Vagina (tissue), 2 donors: Measurements from ENCODE around the gene ZNF134. TPM values are rescaled to one million over a fixed set of nuclear protein-coding genes. Genes with fewer than 3 reads are reported as not detected.

Source experiments
- DNase-seq, 2 donors: peaks; one replicate each; pipeline ENCODE4 v3.0.0-alpha.2; 2017; ENCODE audit errors: extremely low spot score in 2 of 2
- H3K27ac ChIP-seq: fragments of 200-600 bp; sonication (generic); one replicate; pipeline ENCODE4 v1.5.1; 2019
- H3K27me3 ChIP-seq: fragments of 200-600 bp; sonication (generic); one replicate; pipeline ENCODE4 v1.5.1; 2019
- H3K36me3 ChIP-seq, 2 donors: fragments of 200-600 bp; sonication (generic); one replicate each; pipeline ENCODE4 v1.5.1; 2017 to 2019
- H3K4me1 ChIP-seq: fragments of 200-600 bp; sonication (generic); one replicate; pipeline ENCODE4 v1.5.1; 2019
- H3K4me3 ChIP-seq, 2 donors: fragments of 200-600 bp; sonication (generic); 1 replicate in 1 of 2; 2 replicates in 1 of 2; pipeline ENCODE4 v1.5.1; 2016 to 2019
- H3K9me3 ChIP-seq: fragments of 200-600 bp; sonication (generic); one replicate; pipeline ENCODE4 v1.5.1; 2019
- CTCF ChIP-seq, 3 experiments: fragments of 450-650 bp in 2 of 3; fragments of 200-600 bp in 1 of 3; sonication (generic) in 1 of 3; IDR thresholded peaks; one replicate each; pipeline ENCODE4 v1.5.1; 2017 to 2019; ENCODE audit warnings: antibody characterized with exemption in 3 of 3, mild to moderate bottlenecking in 2 of 3, moderate library complexity in 2 of 3
- POLR2A ChIP-seq, 2 donors: fragments of 450-650 bp; IDR thresholded peaks; one replicate each; pipeline ENCODE4 v1.6.1; 2017; ENCODE audit warnings: antibody characterized with exemption in 2 of 2, mild to moderate bottlenecking in 2 of 2, moderate library complexity in 2 of 2
- POLR2AphosphoS5 ChIP-seq, 2 donors: sonication (generic); formaldehyde crosslinking; IDR thresholded peaks; one replicate each; pipeline ENCODE4 v1.9.0; 2017; ENCODE audit warnings: antibody characterized with exemption in 2 of 2, mild to moderate bottlenecking in 2 of 2, low read depth in 1 of 2; ENCODE audit not compliant: insufficient read depth in 1 of 2
- intact Hi-C: fragments of 100-400 bp; cut with DNase I; formaldehyde crosslinking; loops from one replicate; pipeline ENCODE4 v1.15.1; 2023
- total RNA-seq: library from RNA; depleted of rRNA; stranded (reverse); fragments of >200 nt; gene quantifications from one replicate; pipeline ENCODE4 v1.2.3, GENCODE V29; 2016

The ZNF134 gene
- total RNA-seq, 1 donor from 2014 or later, result 9.1 TPM

GRCh38 chr19:57637379-57637778, 23.3 kb downstream of the ZNF134 start:
- no peak for TF ChIP-seq POLR2A (IDR thresholded peaks at IDR 0.05)
- no peak for TF ChIP-seq POLR2AphosphoS5 (IDR thresholded peaks at IDR 0.05; ENCODE audit: insufficient read depth in 1 of 2, low read depth in 1 of 2)
- no peak for TF ChIP-seq CTCF (IDR thresholded peaks at IDR 0.05)
- H3K36me3 ChIP-seq, result peaks cover 13 to 78% of the 10 kb centered on the region in 2 donors
- intact Hi-C loops, result no loop called here
- H3K4me1 ChIP-seq, result peaks cover 11% of the 10 kb centered on the region
- no peak overlapping the region for H3K4me3 ChIP-seq
- no peak overlapping the region for H3K27ac ChIP-seq
- H3K27me3 ChIP-seq, result no peaks in the 10 kb centered on the region
- no peak for DNase-seq
- peaks cover 54% of the 10 kb centered on the region for H3K9me3 ChIP-seq

DNA sequence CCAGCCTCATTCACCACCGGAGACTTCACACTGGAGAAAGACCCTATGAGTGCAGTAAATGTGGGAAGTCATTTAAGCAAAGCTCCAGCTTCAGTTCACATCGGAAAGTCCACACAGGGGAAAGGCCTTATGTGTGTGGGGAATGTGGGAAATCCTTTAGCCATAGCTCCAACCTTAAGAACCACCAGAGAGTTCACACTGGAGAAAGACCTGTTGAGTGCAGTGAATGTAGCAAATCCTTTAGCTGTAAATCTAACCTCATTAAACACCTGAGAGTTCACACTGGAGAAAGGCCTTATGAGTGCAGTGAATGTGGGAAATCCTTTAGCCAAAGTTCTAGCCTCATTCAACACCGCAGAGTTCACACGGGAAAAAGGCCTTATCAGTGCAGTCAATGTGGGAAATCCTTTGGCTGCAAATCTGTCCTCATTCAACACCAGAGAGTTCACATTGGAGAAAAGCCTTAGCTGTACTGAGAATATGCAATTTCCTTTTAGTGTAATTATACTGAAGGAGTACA, 27.7 kb downstream of the ZNF134 start:
- DNase-seq, result peak in 1 of 2 donors; percentile 13
- TF ChIP-seq POLR2AphosphoS5 (IDR thresholded peaks at IDR 0.05; ENCODE audit: insufficient read depth in 1 of 2, low read depth in 1 of 2), result no peak
- TF ChIP-seq POLR2A (IDR thresholded peaks at IDR 0.05), result no peak
- no peak for TF ChIP-seq CTCF (IDR thresholded peaks at IDR 0.05)
- Histone ChIP-seq H3K27me3 (no peaks in the 10 kb centered on the region), H3K4me1 (no peaks in the 10 kb centered on the region), H3K27ac (no peak overlapping the region), H3K36me3 (peaks cover 13 to 64% of the 10 kb centered on the region in 2 donors), H3K4me3 (no peak overlapping the region), H3K9me3 (peaks cover 61% of the 10 kb centered on the region)
- intact Hi-C loops, result no loop called here

DNA sequence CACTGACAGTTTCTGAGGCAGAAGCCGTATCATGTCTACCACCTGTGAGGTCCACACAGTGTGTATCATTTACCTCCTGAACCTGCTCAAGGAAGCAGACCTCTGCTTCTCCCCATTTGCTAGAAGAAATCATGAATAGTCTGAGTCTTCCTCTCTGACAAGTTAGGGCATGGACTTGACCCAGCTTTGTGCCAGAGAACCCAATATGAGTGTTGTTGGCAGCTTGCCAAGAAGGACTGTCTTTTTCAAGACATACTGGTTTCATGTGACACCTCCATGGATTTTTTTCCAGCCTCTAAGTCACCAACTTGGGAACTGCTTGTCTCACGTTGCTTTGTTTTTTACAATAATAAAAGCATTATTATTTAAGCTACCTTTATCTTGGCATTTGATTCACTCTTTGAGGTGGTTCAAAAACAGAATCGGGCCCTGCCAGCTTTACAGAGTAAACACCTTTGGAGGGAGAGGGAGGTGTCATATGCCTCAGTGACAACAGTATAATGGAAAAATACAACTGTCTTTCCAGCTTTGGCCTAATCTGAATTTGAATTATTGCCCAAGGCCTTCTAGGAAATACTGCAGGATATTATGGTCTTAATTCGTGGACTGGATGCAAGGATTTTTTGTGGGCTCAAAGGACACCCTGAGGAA, 28.5 kb downstream of the ZNF134 start:
- Histone ChIP-seq H3K27ac (no peak overlapping the region), H3K4me3 (no peak overlapping the region), H3K9me3 (peaks cover 59% of the 10 kb centered on the region), H3K27me3 (no peaks in the 10 kb centered on the region), H3K4me1 (no peaks in the 10 kb centered on the region), H3K36me3 (peaks cover 13 to 57% of the 10 kb centered on the region in 2 donors)
- peak in 1 of 2 donors; percentile 11 for DNase-seq
- intact Hi-C loops, result no loop called here
- TF ChIP-seq POLR2A (IDR thresholded peaks at IDR 0.05) (no peak), POLR2AphosphoS5 (IDR thresholded peaks at IDR 0.05; ENCODE audit: insufficient read depth in 1 of 2, low read depth in 1 of 2) (no peak), CTCF (IDR thresholded peaks at IDR 0.05) (no peak)

- no peak for DNase-seq
- H3K36me3 ChIP-seq, result peaks cover 13 to 45% of the 10 kb centered on the region in 2 donors
- no peaks in the 10 kb centered on the region for H3K27me3 ChIP-seq
- peaks cover 52% of the 10 kb centered on the region for H3K9me3 ChIP-seq
- H3K27ac ChIP-seq, result no peak overlapping the region
- H3K4me1 ChIP-seq, result no peaks in the 10 kb centered on the region
- intact Hi-C loops, result no loop called here
- no peak for TF ChIP-seq POLR2A (IDR thresholded peaks at IDR 0.05)
- no peak for TF ChIP-seq POLR2AphosphoS5 (IDR thresholded peaks at IDR 0.05; ENCODE audit: insufficient read depth in 1 of 2, low read depth in 1 of 2)
- no peak for TF ChIP-seq CTCF (IDR thresholded peaks at IDR 0.05)
- H3K4me3 ChIP-seq, result no peak overlapping the region
Observed at GRCh38 chr19:57643734-57644133, 29.7 kb downstream of the ZNF134 start.

GRCh38 chr19:57648331-57649003, 34.4 kb downstream of the ZNF134 start:
- H3K36me3 ChIP-seq, result no peaks in the 10 kb centered on the region
- H3K27ac ChIP-seq, result no peak overlapping the region
- peaks cover 11% of the 10 kb centered on the region for H3K9me3 ChIP-seq
- TF ChIP-seq POLR2A (IDR thresholded peaks at IDR 0.05) (no peak), CTCF (IDR thresholded peaks at IDR 0.05) (no peak), POLR2AphosphoS5 (IDR thresholded peaks at IDR 0.05; ENCODE audit: insufficient read depth in 1 of 2, low read depth in 1 of 2) (no peak)
- DNase-seq, result no peak
- H3K4me1 ChIP-seq, result no peaks in the 10 kb centered on the region
- intact Hi-C loops, result no loop called here
- H3K27me3 ChIP-seq, result no peaks in the 10 kb centered on the region
- no peak overlapping the region for H3K4me3 ChIP-seq
